Prostate gland (tissue), 2 donors: ENCODE results near the gene RHEB. TPM values are rescaled to one million over a fixed set of nuclear protein-coding genes. Genes with fewer than 3 reads are reported as not detected.

Experiments
- DNase-seq: peaks from one replicate; pipeline ENCODE4 v3.0.0-alpha.2; 2019; ENCODE audit warnings: low spot score
- H3K27ac ChIP-seq, 2 donors: fragments of 200-600 bp; sonication (generic); 2 replicates each; pipeline ENCODE4 v1.5.1; 2017 to 2019
- H3K27me3 ChIP-seq: fragments of 200-600 bp; sonication (generic); replicated peaks from 2 replicates; pipeline ENCODE4 v1.5.1; 2019; ENCODE audit not compliant: insufficient read depth
- H3K36me3 ChIP-seq, 2 donors: fragments of 200-600 bp; sonication (generic); 1 replicate in 1 of 2; 2 replicates in 1 of 2; pipeline versions ENCODE4 v1.5.1 to v1.8.1; 2017 to 2019
- H3K4me1 ChIP-seq: fragments of 200-600 bp; sonication (generic); replicated peaks from 2 replicates; pipeline ENCODE4 v1.5.1; 2019
- H3K4me3 ChIP-seq, 2 donors: fragments of 200-600 bp; sonication (generic); 2 replicates each; pipeline ENCODE4 v1.5.1; 2017 to 2019
- H3K9me3 ChIP-seq: fragments of 200-600 bp; sonication (generic); 2 replicates; pipeline ENCODE4 v1.5.1; 2017
- CTCF ChIP-seq, 4 experiments: fragments of 200-600 bp in 2 of 4; fragments of 450-650 bp in 2 of 4; sonication (generic) in 2 of 4; IDR thresholded peaks; 1 replicate in 3 of 4; 2 replicates in 1 of 4; pipeline ENCODE4 v1.5.1; 2016 to 2019; ENCODE audit warnings: antibody characterized with exemption in 4 of 4, mild to moderate bottlenecking in 2 of 4, moderate library complexity in 2 of 4
- POLR2A ChIP-seq: fragments of 450-650 bp; IDR thresholded peaks from one replicate; pipeline ENCODE4 v1.6.1; 2016; ENCODE audit warnings: antibody characterized with exemption, mild to moderate bottlenecking
- POLR2AphosphoS5 ChIP-seq: sonication (generic); formaldehyde crosslinking; IDR thresholded peaks from one replicate; pipeline ENCODE4 v1.6.1; 2017; ENCODE audit warnings: antibody characterized with exemption
- WGBS: methylation state at CpG from one replicate; pipeline ENCODE4 v1.1.5; 2018; 5-methylcytosine and 5-hydroxymethylcytosine counted together
- intact Hi-C: fragments of 100-400 bp; cut with DNase I; formaldehyde crosslinking; loops from one replicate; pipeline ENCODE4 v1.14.2; 2022
- total RNA-seq, 2 donors: library from RNA; depleted of rRNA; stranded (reverse); fragments of >200 nt; gene quantifications; one replicate each; pipeline ENCODE4 v1.1.0, GENCODE V29; 2016

Gene RHEB
- total RNA-seq, 2 donors from 2014 or later: 59.3 to 63.1 TPM

DNA sequence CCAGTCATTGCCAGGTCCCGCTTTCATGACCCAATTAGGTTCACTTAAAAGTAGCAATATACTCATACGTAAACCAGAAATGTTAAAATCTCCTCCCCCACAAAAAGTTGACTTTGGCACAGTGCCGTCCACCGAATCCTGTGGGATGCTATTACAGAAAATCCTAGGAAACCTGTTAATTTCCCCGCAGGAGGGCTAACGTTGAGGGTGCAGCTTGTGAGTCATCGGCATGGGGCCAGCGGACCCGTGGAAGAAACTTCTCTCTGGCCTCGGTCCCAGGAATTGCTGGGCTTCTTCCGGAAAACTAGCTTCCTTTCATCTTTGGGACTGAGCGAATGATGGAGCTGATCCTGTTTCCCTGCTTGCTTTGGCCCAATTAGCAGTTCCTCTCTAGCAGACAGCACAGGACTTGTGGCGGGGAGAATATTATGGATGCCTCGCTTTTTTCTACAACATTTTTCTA, 93.2 kb downstream of the RHEB start:
- DNase-seq: peak; percentile 41
- Histone ChIP-seq H3K4me3 (no peak overlapping the region), H3K27ac (peak overlapping the region; percentile 3 to 45), H3K4me1 (no peaks in the 10 kb centered on the region), H3K27me3 (no peaks in the 10 kb centered on the region), H3K36me3 (no peaks in the 10 kb centered on the region), H3K9me3 (no peaks in the 10 kb centered on the region)
- TF ChIP-seq POLR2A (no peak), POLR2AphosphoS5 (peak; percentile 56), CTCF (IDR thresholded peaks at IDR 0.05) (no peak)
- intact Hi-C loops: no loop called here
- WGBS: 16% methylated on average over 14 of the region's 14 CpGs

GRCh38 chr7:151425670-151426440, 93.8 kb downstream of the RHEB start:
- Histone ChIP-seq H3K4me3 (no peak overlapping the region), H3K27ac (peak overlapping the region; percentile 3 to 45), H3K4me1 (no peaks in the 10 kb centered on the region), H3K36me3 (no peaks in the 10 kb centered on the region), H3K9me3 (no peaks in the 10 kb centered on the region), H3K27me3 (no peaks in the 10 kb centered on the region)
- intact Hi-C loops: no loop called here
- TF ChIP-seq POLR2A: no peak
- no peak for TF ChIP-seq POLR2AphosphoS5
- no peak for TF ChIP-seq CTCF (IDR thresholded peaks at IDR 0.05)
- no peak for DNase-seq
- WGBS: 51% methylated on average over 7 of the region's 7 CpGs

DNA sequence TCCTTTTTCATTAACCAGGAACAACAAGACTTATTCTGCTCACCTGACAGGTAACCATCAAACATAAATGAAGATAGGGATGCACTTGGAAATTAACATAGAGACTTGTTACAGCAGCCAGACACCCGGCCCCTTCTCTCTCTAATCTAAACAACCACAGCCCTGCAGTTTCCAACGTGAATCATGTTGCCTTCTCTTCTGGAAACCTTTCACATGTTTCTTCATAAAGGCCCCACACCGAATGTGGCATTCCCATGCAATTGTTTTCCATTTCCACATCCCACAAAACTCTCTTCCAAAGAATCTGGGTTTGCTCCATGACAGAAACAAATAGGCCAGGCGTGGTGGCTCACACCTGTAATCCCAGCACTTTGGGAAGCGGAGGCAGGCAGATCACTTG, 94.9 kb downstream of the RHEB start:
- H3K27ac ChIP-seq: no peak overlapping the region
- WGBS: 86% methylated on average over 5 of the region's 5 CpGs
- no peak for DNase-seq
- intact Hi-C loops: no loop called here
- H3K9me3 ChIP-seq: no peaks in the 10 kb centered on the region
- H3K4me1 ChIP-seq: no peaks in the 10 kb centered on the region
- no peak overlapping the region for H3K4me3 ChIP-seq
- TF ChIP-seq POLR2AphosphoS5 (no peak), CTCF (IDR thresholded peaks at IDR 0.05) (no peak), POLR2A (no peak)
- H3K27me3 ChIP-seq: no peaks in the 10 kb centered on the region
- H3K36me3 ChIP-seq: no peaks in the 10 kb centered on the region

GRCh38 chr7:151423936-151424335, 95.8 kb downstream of the RHEB start:
- TF ChIP-seq POLR2A: no peak
- no peak for TF ChIP-seq POLR2AphosphoS5
- no peak for TF ChIP-seq CTCF (IDR thresholded peaks at IDR 0.05)
- no peaks in the 10 kb centered on the region for H3K27me3 ChIP-seq
- 95% methylated on average over 5 of the region's 5 CpGs for WGBS
- no peak overlapping the region for H3K4me3 ChIP-seq
- H3K27ac ChIP-seq: no peak overlapping the region
- no peaks in the 10 kb centered on the region for H3K9me3 ChIP-seq
- no peaks in the 10 kb centered on the region for H3K36me3 ChIP-seq
- no peaks in the 10 kb centered on the region for H3K4me1 ChIP-seq
- DNase-seq: no peak
- intact Hi-C loops: no loop called here

- H3K4me3 ChIP-seq: no peak overlapping the region
- intact Hi-C loops: no loop called here
- DNase-seq: no peak
Observed at GRCh38 chr7:151423226-151423625, 96.5 kb downstream of the RHEB start.

More at GRCh38 chr7:151423226-151423625, 96.5 kb downstream of the RHEB start:
- 76% methylated on average over 7 of the region's 7 CpGs for WGBS
- H3K4me1 ChIP-seq: no peaks in the 10 kb centered on the region
- no peaks in the 10 kb centered on the region for H3K9me3 ChIP-seq
- H3K36me3 ChIP-seq: no peaks in the 10 kb centered on the region
- TF ChIP-seq POLR2AphosphoS5 (no peak), CTCF (IDR thresholded peaks at IDR 0.05) (no peak), POLR2A (no peak)
- no peak overlapping the region for H3K27ac ChIP-seq
- H3K27me3 ChIP-seq: no peaks in the 10 kb centered on the region
